Endothelial cell of umbilical vein (primary cell): ENCODE results near the gene HMBS.

Source experiments
- MYC ChIP-seq: IDR thresholded peaks from one replicate; pipeline ENCODE4 v1.6.1; 2011; ENCODE audit warnings: mild to moderate bottlenecking, low read depth, low read length
- POLR2A ChIP-seq: IDR thresholded peaks from 2 replicates; pipeline ENCODE4 v1.6.1; 2012; ENCODE audit warnings: low read depth, mild to moderate bottlenecking, control low read depth, low read length
- TF ChIP-seq, protein P1 (sequence below), 2 donors: IDR thresholded peaks; 1 replicate in 1 of 2; 2 replicates in 1 of 2; pipeline ENCODE4 v1.5.1; 2011; ENCODE audit warnings: low read length in 2 of 2, mild to moderate bottlenecking in 2 of 2, moderate library complexity in 2 of 2, control low read depth in 1 of 2, inconsistent platforms in 1 of 2, low read depth in 1 of 2; ENCODE audit not compliant: insufficient read depth in 1 of 2; ENCODE audit errors: extremely low read depth in 1 of 2

DNA sequence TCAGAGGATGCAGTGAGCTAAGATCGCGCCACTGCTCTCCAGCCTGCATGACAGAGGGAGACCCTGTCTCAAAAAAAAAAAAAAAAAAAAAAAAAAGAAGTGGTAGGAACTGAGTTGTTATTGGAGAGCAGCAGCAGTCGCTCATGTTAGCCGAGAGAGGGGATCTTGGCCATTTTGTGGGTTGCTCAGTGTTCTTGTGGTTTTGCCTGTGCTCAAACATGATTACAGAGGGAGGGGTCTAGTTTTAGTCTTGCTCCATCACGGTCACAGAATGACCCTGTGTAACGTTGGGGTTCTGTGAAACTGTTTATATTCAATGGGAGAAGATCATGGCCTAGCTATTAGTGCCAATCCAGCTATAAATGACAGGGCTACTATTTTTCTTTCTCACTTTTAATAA is 15.0 kb downstream of the HMBS start:
- TF ChIP-seq, protein P1, sequence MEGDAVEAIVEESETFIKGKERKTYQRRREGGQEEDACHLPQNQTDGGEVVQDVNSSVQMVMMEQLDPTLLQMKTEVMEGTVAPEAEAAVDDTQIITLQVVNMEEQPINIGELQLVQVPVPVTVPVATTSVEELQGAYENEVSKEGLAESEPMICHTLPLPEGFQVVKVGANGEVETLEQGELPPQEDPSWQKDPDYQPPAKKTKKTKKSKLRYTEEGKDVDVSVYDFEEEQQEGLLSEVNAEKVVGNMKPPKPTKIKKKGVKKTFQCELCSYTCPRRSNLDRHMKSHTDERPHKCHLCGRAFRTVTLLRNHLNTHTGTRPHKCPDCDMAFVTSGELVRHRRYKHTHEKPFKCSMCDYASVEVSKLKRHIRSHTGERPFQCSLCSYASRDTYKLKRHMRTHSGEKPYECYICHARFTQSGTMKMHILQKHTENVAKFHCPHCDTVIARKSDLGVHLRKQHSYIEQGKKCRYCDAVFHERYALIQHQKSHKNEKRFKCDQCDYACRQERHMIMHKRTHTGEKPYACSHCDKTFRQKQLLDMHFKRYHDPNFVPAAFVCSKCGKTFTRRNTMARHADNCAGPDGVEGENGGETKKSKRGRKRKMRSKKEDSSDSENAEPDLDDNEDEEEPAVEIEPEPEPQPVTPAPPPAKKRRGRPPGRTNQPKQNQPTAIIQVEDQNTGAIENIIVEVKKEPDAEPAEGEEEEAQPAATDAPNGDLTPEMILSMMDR (IDR thresholded peaks at IDR 0.05; ENCODE audit: extremely low read depth in 1 of 2, insufficient read depth in 1 of 2, low read depth in 1 of 2, low read length in 2 of 2) = no peak
- TF ChIP-seq MYC (no peak), POLR2A (no peak)
